ENCODE data around the gene PKN1. TPM values are rescaled to one million over a fixed set of nuclear protein-coding genes. Genes with fewer than 3 reads are reported as not detected.

PKN1 gene
- total RNA-seq, 1 donor from 2014 or later = 68.3 TPM

- Histone ChIP-seq H3K79me2 (ENCODE audit: insufficient read depth, low read length) (peaks cover 16% of the 10 kb centered on the region), H3K27ac (ENCODE audit: low read depth, low read length) (no peak overlapping the region), H3K4me1 (ENCODE audit: insufficient read depth, low read length) (peaks cover 30% of the 10 kb centered on the region), H3K9ac (ENCODE audit: low read length) (no peak overlapping the region), H3K36me3 (ENCODE audit: insufficient read depth, low read length) (peaks cover 16% of the 10 kb centered on the region), H2AFZ (ENCODE audit: low read depth, low read length) (no peak overlapping the region), H4K20me1 (ENCODE audit: insufficient read depth, low read length) (peaks cover 19% of the 10 kb centered on the region), H3K27me3 (ENCODE audit: insufficient read depth, low read length) (no peaks in the 10 kb centered on the region), H3K4me3 (ENCODE audit: insufficient read depth, low read depth, low read length) (no peak overlapping the region), H3K9me3 (ENCODE audit: insufficient read depth, low read depth, low read length) (no peaks in the 10 kb centered on the region), H3K4me2 (ENCODE audit: low read length) (peak overlapping the region; percentile 63)
- H3K36me3 Mint-ChIP-seq (ENCODE audit: low read depth, unreplicated experiment) = peaks cover 11% of the 10 kb centered on the region
- H3K27ac Mint-ChIP-seq (ENCODE audit: unreplicated experiment) = peak overlapping the region; percentile 91
- H3K27me3 Mint-ChIP-seq (ENCODE audit: low read depth, unreplicated experiment) = no peaks in the 10 kb centered on the region
- H3K9me3 Mint-ChIP-seq (ENCODE audit: unreplicated experiment) = peaks cover 2% of the 10 kb centered on the region
- DNase-seq (ENCODE audit: low read depth) = peak; percentile 57
- H3K4me3 Mint-ChIP-seq (ENCODE audit: unreplicated experiment) = no peak overlapping the region
- no peak for TF ChIP-seq EZH2 (IDR thresholded peaks at IDR 0.05; ENCODE audit: insufficient read depth, low read length)
- TF ChIP-seq, protein P1, sequence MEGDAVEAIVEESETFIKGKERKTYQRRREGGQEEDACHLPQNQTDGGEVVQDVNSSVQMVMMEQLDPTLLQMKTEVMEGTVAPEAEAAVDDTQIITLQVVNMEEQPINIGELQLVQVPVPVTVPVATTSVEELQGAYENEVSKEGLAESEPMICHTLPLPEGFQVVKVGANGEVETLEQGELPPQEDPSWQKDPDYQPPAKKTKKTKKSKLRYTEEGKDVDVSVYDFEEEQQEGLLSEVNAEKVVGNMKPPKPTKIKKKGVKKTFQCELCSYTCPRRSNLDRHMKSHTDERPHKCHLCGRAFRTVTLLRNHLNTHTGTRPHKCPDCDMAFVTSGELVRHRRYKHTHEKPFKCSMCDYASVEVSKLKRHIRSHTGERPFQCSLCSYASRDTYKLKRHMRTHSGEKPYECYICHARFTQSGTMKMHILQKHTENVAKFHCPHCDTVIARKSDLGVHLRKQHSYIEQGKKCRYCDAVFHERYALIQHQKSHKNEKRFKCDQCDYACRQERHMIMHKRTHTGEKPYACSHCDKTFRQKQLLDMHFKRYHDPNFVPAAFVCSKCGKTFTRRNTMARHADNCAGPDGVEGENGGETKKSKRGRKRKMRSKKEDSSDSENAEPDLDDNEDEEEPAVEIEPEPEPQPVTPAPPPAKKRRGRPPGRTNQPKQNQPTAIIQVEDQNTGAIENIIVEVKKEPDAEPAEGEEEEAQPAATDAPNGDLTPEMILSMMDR (IDR thresholded peaks at IDR 0.05; ENCODE audit: insufficient read depth, low read depth, low read length) = no peak
- H3K4me1 Mint-ChIP-seq (ENCODE audit: low read depth, unreplicated experiment) = peaks cover 26% of the 10 kb centered on the region
- FAIRE-seq = no peak
These were observed 77.5 kb downstream of the PKN1 start for GRCh38 chr19:14510311-14511228.

DNA sequence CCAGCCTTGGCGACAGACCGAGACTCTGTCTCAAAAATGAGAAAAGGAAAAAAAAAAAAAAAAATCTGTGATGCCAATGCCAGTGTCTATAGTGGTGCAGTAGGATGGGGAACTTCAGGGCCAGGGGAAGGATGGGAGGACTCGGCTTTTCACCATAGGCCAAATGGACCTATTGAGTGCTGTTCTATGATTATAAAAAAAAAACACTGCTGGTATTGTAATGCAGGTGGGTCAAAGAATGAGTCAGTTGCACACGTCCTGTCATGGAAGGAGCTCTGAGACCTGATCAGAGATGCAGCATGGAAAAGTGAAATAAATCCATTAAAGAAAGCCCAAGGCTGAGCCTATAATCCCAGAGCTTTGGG is 78.1 kb downstream of the PKN1 start:
- Mint-ChIP-seq H3K27ac (ENCODE audit: unreplicated experiment) (peak overlapping the region; percentile 91), H3K27me3 (ENCODE audit: low read depth, unreplicated experiment) (no peaks in the 10 kb centered on the region), H3K4me1 (ENCODE audit: low read depth, unreplicated experiment) (peaks cover 29% of the 10 kb centered on the region), H3K9me3 (ENCODE audit: unreplicated experiment) (peaks cover 2% of the 10 kb centered on the region), H3K4me3 (ENCODE audit: unreplicated experiment) (no peak overlapping the region), H3K36me3 (ENCODE audit: low read depth, unreplicated experiment) (peaks cover 17% of the 10 kb centered on the region)
- H3K79me2 ChIP-seq (ENCODE audit: insufficient read depth, low read length) = peaks cover 22% of the 10 kb centered on the region
- TF ChIP-seq, protein P1 (IDR thresholded peaks at IDR 0.05; ENCODE audit: insufficient read depth, low read depth, low read length) = no peak
- no peak for TF ChIP-seq EZH2 (IDR thresholded peaks at IDR 0.05; ENCODE audit: insufficient read depth, low read length)
- no peak for FAIRE-seq
- peak overlapping the region; percentile 63 for H3K4me2 ChIP-seq (ENCODE audit: low read length)
- H3K9me3 ChIP-seq (ENCODE audit: insufficient read depth, low read depth, low read length) = no peaks in the 10 kb centered on the region
- peaks cover 30% of the 10 kb centered on the region for H3K4me1 ChIP-seq (ENCODE audit: insufficient read depth, low read length)
- no peak overlapping the region for H3K4me3 ChIP-seq (ENCODE audit: insufficient read depth, low read depth, low read length)
- no peak for DNase-seq (ENCODE audit: low read depth)
- peaks cover 25% of the 10 kb centered on the region for H4K20me1 ChIP-seq (ENCODE audit: insufficient read depth, low read length)
- H3K36me3 ChIP-seq (ENCODE audit: insufficient read depth, low read length) = peaks cover 22% of the 10 kb centered on the region
- no peak overlapping the region for H3K9ac ChIP-seq (ENCODE audit: low read length)
- H3K27ac ChIP-seq (ENCODE audit: low read depth, low read length) = no peak overlapping the region
- H2AFZ ChIP-seq (ENCODE audit: low read depth, low read length) = no peak overlapping the region
- no peaks in the 10 kb centered on the region for H3K27me3 ChIP-seq (ENCODE audit: insufficient read depth, low read length)
